Measurements from ENCODE around the gene SPACA4. TPM values are rescaled to one million over a fixed set of nuclear protein-coding genes. Genes with fewer than 3 reads are reported as not detected.
A peak's percentile ranks its signal among the peaks of the same experiment; 100 is the strongest.

SPACA4 gene
- total RNA-seq, 1 donor from 2014 or later = under 0.01 TPM

- H3K4me3 ChIP-seq (ENCODE audit: low read depth, low read length) = peak overlapping the region; percentile 58
- FAIRE-seq (no peak), DNase-seq (ENCODE audit: low read depth) (no peak)
- no peak for TF ChIP-seq CTCF (IDR thresholded peaks at IDR 0.05; ENCODE audit: insufficient read depth, low read length, severe bottlenecking)
- no peaks in the 10 kb centered on the region for H3K27me3 ChIP-seq (ENCODE audit: control insufficient read depth, insufficient read depth, low read length)
- H3K36me3 ChIP-seq (ENCODE audit: control insufficient read depth, insufficient read depth, low read length) = peaks cover 4% of the 10 kb centered on the region
Observed at GRCh38 chr19:48635263-48635965, 28.9 kb downstream of the SPACA4 start.

GRCh38 chr19:48635966-48636858 lies 29.7 kb downstream of the SPACA4 start:
- Histone ChIP-seq H3K4me3 (ENCODE audit: low read depth, low read length) (peak overlapping the region; percentile 58), H3K27me3 (ENCODE audit: control insufficient read depth, insufficient read depth, low read length) (no peaks in the 10 kb centered on the region), H3K36me3 (ENCODE audit: control insufficient read depth, insufficient read depth, low read length) (peaks cover 2% of the 10 kb centered on the region)
- no peak for DNase-seq (ENCODE audit: low read depth)
- TF ChIP-seq CTCF (IDR thresholded peaks at IDR 0.05; ENCODE audit: insufficient read depth, low read length, severe bottlenecking) = no peak
- FAIRE-seq = no peak

GRCh38 chr19:48636859-48637448 lies 30.4 kb downstream of the SPACA4 start, which contains the start of gene DBP:
TSS of gene DBP (minus strand) at chr19:48637379. CDS start at chr19:48636994, 385 bp downstream.
- TF ChIP-seq CTCF (IDR thresholded peaks at IDR 0.05; ENCODE audit: insufficient read depth, low read length, severe bottlenecking) = peak; percentile 42
- DNase-seq (ENCODE audit: low read depth) (no peak), FAIRE-seq (no peak)
- no peaks in the 10 kb centered on the region for H3K36me3 ChIP-seq (ENCODE audit: control insufficient read depth, insufficient read depth, low read length)
- H3K4me3 ChIP-seq (ENCODE audit: low read depth, low read length) = peak within 1 kb of the TSS; percentile 58
- H3K27me3 ChIP-seq (ENCODE audit: control insufficient read depth, insufficient read depth, low read length) = no peaks in the 10 kb centered on the region

GRCh38 chr19:48637449-48637947 lies 31.0 kb downstream of the SPACA4 start:
- Histone ChIP-seq H3K27me3 (ENCODE audit: control insufficient read depth, insufficient read depth, low read length) (no peaks in the 10 kb centered on the region), H3K4me3 (ENCODE audit: low read depth, low read length) (peak overlapping the region; percentile 58), H3K36me3 (ENCODE audit: control insufficient read depth, insufficient read depth, low read length) (no peaks in the 10 kb centered on the region)
- FAIRE-seq (no peak), DNase-seq (ENCODE audit: low read depth) (peak; percentile 82)
- TF ChIP-seq CTCF (IDR thresholded peaks at IDR 0.05; ENCODE audit: insufficient read depth, low read length, severe bottlenecking) = no peak

- DNase-seq (ENCODE audit: low read depth) = peak; percentile 72
- no peak for FAIRE-seq
- Histone ChIP-seq H3K36me3 (ENCODE audit: control insufficient read depth, insufficient read depth, low read length) (no peaks in the 10 kb centered on the region), H3K27me3 (ENCODE audit: control insufficient read depth, insufficient read depth, low read length) (no peaks in the 10 kb centered on the region), H3K4me3 (ENCODE audit: low read depth, low read length) (peak overlapping the region; percentile 58)
- TF ChIP-seq CTCF (IDR thresholded peaks at IDR 0.05; ENCODE audit: insufficient read depth, low read length, severe bottlenecking) = no peak
Observed at GRCh38 chr19:48637948-48638830, 31.6 kb downstream of the SPACA4 start.

Measured in bronchial epithelial cell (primary cell).